GM12892 (cell line): Measurements from ENCODE around the gene DDX10.

ENCODE experiments used
- POLR2A ChIP-seq: IDR thresholded peaks from 2 replicates; pipeline ENCODE4 v1.6.1; 2011; ENCODE audit warnings: low read depth, low read length, control low read depth
- POLR2AphosphoS5 ChIP-seq: IDR thresholded peaks from 2 replicates; pipeline ENCODE4 v1.6.1; 2011; ENCODE audit warnings: low read depth, low read length, control low read depth
- TAF1 ChIP-seq: IDR thresholded peaks from 2 replicates; pipeline ENCODE4 v1.6.1; 2011; ENCODE audit warnings: low read depth, mild to moderate bottlenecking, control low read depth, low read length, borderline replicate concordance

DNA sequence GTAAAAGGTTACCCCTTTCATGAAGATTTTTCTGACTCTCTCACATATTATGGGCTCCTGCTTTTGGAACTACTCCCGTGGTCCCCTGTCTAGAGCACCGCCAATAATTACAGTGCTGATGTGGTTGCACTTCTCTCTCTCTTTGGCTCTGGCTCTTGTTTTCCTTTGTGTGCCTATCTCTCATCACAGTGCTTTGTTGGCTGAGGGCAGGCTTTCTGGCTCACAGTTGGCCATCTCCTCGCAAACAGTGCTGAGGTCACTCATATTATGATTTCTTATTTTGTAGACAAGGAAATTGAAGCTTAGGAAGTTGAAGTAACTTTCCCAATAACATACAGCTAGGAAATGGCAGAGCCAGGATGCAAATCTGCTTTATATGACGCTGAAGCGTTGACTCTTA is 192.5 kb downstream of the DDX10 start:
- TF ChIP-seq POLR2A (no peak), POLR2AphosphoS5 (no peak), TAF1 (no peak)
